GM03348 (cell line): ENCODE data around the gene PSME1.
A peak's percentile ranks its signal among the peaks of the same experiment; 100 is the strongest.

Experiments
- DNase-seq: peaks from one replicate; pipeline ENCODE4 v3.0.0; 2012; ENCODE audit warnings: low spot score

The PSME1 gene

DNA sequence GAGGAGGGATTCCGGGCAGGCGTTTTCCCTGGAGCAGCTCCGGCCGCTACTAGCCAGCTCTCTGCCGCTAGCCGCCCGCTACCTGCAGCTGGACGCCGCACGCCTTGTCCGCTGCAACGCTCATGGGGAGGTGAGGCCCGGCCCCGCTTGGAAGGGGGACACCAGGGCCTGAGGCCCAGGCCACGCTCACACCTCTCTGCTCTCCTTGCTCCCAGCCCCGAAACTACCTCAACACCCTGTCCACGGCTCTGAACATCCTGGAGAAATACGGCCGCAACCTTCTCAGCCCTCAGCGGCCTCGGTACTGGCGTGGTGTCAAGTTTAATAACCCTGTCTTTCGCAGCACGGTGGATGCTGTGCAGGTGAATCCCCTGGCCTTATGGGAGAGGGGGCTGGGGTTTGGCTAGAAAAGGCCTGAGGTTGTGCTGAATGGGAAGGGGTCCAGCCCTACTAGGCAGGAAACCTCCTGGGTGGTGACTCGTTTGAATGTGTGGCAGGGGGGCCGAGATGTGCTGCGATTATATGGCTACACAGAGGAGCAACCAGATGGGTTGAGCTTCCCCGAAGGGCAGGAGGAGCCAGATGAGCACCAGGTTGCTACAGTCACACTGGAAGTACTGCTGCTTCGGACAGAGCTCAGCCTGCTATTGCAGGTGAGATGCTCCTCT is 11.9 kb downstream of the PSME1 start:
- no peak for DNase-seq

- no peak for DNase-seq
Measured at GRCh38 chr14:24149302-24149969, 13.4 kb downstream of the PSME1 start.

- DNase-seq: no peak
Measured at GRCh38 chr14:24150061-24150460, 14.1 kb downstream of the PSME1 start.

DNA sequence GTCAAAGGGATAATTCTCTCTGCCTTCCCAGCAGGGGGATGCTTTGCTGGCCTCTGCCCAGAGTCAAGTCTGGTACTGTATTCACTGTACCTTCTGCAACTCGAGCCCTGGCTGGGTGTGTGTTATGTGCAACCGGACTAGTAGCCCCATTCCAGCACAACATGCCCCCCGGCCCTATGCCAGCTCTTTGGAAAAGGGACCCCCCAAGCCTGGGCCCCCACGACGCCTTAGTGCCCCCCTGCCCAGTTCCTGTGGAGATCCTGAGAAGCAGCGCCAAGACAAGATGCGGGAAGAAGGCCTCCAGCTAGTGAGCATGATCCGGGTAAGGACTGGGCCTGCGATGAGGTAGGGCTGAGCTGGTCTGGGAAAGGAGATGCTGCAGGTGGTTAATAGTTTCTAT is 14.6 kb downstream of the PSME1 start:
- DNase-seq: no peak

- no peak for DNase-seq
Measured at GRCh38 chr14:24150993-24151392, 15.0 kb downstream of the PSME1 start.

GRCh38 chr14:24151404-24152080 is 15.5 kb downstream of the PSME1 start:
- no peak for DNase-seq

GRCh38 chr14:24155100-24155499 is 19.1 kb downstream of the PSME1 start:
- no peak for DNase-seq

DNA sequence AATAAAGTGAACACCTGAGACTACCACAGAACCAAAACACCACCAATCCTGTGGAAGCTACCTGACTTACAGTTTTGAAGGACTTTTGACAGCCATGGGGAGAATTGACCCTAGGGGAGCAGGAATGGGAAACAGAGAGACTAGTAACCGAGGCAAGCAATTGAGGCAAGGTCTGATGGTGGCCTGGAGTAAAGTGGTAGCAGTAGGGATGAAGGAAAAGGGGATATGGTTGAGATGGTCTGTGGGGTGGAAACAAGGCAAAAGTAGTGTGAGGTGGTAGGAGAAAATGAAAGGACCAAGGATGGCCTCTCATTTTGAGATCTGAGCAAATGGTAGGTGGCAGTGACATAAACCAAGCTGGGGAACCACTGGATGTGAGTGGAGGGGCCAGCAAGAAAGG is 20.8 kb downstream of the PSME1 start:
- DNase-seq: no peak

DNA sequence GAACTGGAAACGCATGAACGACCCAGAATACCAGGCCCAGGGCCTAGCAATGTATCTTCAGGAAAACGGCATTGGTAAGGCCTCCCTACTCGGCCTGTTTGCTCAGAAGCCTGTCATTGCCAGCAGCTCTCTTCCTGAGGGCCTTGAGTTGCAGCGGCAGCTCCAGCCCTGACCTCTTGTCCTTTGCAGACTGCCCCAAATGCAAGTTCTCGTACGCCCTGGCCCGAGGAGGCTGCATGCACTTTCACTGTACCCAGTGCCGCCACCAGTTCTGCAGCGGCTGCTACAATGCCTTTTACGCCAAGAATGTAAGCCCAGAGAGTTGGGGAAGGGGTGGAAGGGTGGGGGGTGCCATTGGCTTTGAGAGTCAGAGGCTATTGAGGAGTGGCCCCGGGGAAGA is 21.3 kb downstream of the PSME1 start:
- no peak for DNase-seq

- no peak for DNase-seq
Measured at GRCh38 chr14:24159777-24160498, 23.9 kb downstream of the PSME1 start.

DNA sequence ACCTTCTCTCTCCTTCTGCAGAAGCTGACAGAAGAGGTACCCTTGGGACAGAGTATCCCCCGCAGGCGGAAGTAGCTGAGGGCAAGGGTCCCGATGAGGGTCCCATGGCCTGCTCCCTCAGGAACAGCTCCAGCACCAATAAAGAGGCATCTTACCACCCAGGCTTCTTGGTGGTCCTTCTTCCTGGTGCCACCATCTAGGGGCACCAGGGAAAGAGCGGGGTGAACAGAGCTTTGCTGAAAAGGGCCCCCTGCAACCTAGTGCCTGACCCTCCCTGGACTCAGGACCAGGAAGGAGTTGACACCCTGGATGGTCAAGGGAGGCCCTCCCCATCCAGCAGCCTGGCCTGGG is 24.5 kb downstream of the PSME1 start:
- DNase-seq: no peak

GRCh38 chr14:24160850-24161804 is 25.1 kb downstream of the PSME1 start, which contains the start of gene IRF9:
Gene IRF9, plus strand, starts transcription at chr14:24161265. Its CDS starts 880 bp downstream, at chr14:24162145.
- peak; percentile 95 for DNase-seq

DNA sequence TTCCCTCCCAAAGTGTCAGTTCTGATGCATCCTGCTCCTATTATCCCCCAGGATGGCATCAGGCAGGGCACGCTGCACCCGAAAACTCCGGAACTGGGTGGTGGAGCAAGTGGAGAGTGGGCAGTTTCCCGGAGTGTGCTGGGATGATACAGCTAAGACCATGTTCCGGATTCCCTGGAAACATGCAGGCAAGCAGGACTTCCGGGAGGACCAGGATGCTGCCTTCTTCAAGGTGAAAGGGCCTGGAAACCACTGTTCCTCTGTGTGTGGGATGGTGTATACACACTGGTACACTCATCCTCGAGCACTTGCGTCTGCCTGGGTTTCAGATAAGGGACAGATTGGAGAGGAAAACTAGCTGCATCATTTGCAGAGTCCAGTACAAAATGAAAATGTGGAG is 26.1 kb downstream of the PSME1 start:
- no peak for DNase-seq

- no peak for DNase-seq
Measured at GRCh38 chr14:24164518-24164991, 28.6 kb downstream of the PSME1 start.

DNA sequence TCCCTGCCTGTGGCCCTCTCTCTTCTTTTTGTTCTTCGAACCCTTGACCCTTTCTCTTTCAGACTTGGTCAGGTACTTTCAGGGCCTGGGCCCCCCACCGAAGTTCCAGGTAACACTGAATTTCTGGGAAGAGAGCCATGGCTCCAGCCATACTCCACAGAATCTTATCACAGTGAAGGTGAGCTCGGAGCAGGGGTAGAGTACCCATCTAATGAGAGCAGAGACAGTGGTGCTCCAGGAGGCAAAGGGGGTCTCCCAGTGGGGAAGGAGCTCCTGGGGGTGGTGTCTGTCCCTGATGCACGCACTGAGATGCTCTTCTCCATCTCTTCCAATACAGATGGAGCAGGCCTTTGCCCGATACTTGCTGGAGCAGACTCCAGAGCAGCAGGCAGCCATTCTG is 29.8 kb downstream of the PSME1 start:
- DNase-seq: no peak

DNA sequence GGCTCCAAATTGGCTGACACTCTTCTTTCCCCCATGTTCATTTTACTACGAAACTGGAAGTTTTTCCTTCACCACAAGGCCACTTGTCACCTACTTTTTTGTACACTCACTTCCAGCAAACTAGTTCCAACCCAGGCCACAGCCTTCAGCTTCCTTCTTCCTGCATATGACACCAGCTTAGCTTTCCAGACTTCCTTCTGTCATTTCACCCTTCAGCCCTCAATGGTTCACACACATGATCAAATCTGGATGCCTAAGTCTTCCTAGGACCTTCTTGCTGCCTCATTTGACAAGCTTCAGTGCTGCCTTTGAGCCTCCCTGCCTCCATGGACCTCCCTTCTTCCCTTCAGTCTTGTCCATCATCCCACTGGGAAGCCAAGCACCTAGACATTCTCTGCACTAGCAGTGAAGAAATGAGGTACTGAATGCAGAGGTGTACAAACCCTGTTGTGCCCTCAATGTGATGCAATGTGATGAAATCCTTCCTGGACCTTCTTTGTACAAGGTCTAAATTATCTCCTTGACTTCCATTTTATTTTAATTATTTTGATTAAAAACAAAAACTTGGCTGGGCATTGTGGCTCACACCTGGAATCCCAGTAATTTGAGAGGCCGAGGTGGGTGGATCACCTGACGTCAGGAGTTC is 31.6 kb downstream of the PSME1 start:
- DNase-seq: no peak

DNA sequence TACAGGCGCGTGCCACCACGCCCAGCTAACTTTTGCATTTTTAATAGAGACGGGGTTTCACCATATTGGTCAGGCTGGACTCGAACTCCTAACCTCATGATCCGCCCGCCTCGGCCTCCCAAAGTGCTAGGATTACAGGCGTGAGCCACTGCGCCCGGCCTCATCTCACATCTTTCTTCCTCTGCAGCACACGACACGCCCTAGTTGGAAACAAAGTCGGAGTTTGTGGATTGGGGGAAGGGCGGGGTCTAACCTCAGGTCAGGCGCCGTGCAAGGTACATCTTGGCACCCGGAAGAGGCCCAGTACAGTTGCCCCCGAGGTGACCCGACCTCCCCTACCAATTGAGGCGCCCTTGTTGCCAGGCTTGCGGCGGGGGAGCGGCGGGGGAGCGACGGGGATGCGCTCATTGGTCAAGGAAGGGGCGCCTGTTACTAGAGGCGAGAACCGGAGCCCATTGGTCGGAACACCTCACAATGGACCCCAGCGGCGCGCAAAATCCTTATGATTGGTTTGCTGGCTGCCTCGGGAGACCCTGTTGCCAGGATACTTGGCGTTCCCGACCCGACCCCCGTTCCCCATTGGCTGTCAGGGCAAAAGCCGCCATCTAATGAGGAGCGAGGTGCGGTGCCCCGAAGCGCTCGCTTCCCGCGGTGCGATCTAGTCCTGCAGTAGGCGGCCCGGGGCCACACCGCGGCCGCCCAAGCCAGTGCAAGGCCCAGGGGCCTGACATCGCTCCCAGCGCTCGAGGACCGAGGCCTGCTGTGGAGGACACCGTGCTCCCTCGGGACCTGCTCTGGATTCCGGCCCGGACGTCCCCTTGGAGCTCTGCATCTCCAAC is 35.6 kb downstream of the PSME1 start, which contains the start of gene REC8:
Gene REC8, plus strand, starts transcription at position 659 of the 839 bp plus-strand sequence. CDS start 473 bp downstream, outside the sequence.
- DNase-seq: no peak

- DNase-seq: no peak
Measured at GRCh38 chr14:24172261-24172860, 36.4 kb downstream of the PSME1 start.

- DNase-seq: no peak
Measured at GRCh38 chr14:24172871-24173281, 36.9 kb downstream of the PSME1 start.
